ENCODE results near the gene SH3D19.
A peak's percentile ranks its signal among the peaks of the same experiment; 100 is the strongest.

SH3D19 gene

DNA sequence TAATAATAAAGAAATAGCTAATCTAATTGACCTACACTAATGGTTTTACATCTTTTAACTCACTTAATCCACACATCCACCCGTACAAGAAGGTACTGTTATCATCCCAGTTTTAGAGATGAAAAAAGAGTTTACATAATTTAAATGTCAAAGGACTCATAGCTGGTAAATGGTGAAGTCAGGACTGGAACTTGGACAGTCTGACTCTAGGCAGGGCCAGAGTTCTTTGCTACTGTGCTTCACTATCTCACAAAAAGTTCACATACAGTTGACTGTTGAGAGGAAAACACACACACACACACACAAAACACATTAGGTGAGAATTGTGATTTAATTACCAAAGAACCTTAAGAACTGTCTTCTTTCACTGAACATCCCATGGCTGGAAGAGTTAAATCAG, 119.7 kb downstream of the SH3D19 start:
- no peak overlapping the region for H3K9ac ChIP-seq (ENCODE audit: low read depth in 1 of 2, low read length in 2 of 2)
- H3K4me1 ChIP-seq (ENCODE audit: control insufficient read depth in 1 of 2, insufficient read depth in 2 of 2, low read length in 2 of 2) = peaks cover 29 to 40% of the 10 kb centered on the region in 2 donors
- H3K4me3 ChIP-seq (ENCODE audit: low read depth in 1 of 2, low read length in 2 of 2) = no peak overlapping the region
- no peaks in the 10 kb centered on the region for H3K36me3 ChIP-seq (ENCODE audit: control insufficient read depth in 1 of 2, insufficient read depth in 2 of 2, low read length in 2 of 2)
- no peaks in the 10 kb centered on the region for H3K9me3 ChIP-seq (ENCODE audit: control insufficient read depth in 1 of 2, low read length in 2 of 2)
- no peak overlapping the region for H3K27ac ChIP-seq (ENCODE audit: low read depth, low read length)
- no peaks in the 10 kb centered on the region for H3K27me3 ChIP-seq (ENCODE audit: control insufficient read depth in 1 of 2, insufficient read depth in 2 of 2, low read length in 2 of 2)

GRCh38 chr4:151204925-151205524, 120.4 kb downstream of the SH3D19 start:
- no peaks in the 10 kb centered on the region for H3K9me3 ChIP-seq (ENCODE audit: control insufficient read depth in 1 of 2, low read length in 2 of 2)
- peaks cover 29 to 40% of the 10 kb centered on the region in 2 donors for H3K4me1 ChIP-seq (ENCODE audit: control insufficient read depth in 1 of 2, insufficient read depth in 2 of 2, low read length in 2 of 2)
- H3K36me3 ChIP-seq (ENCODE audit: control insufficient read depth in 1 of 2, insufficient read depth in 2 of 2, low read length in 2 of 2) = no peaks in the 10 kb centered on the region
- H3K27ac ChIP-seq (ENCODE audit: low read depth, low read length) = no peak overlapping the region
- no peaks in the 10 kb centered on the region for H3K27me3 ChIP-seq (ENCODE audit: control insufficient read depth in 1 of 2, insufficient read depth in 2 of 2, low read length in 2 of 2)
- H3K9ac ChIP-seq (ENCODE audit: low read depth in 1 of 2, low read length in 2 of 2) = no peak overlapping the region
- H3K4me3 ChIP-seq (ENCODE audit: low read depth in 1 of 2, low read length in 2 of 2) = peak overlapping the region in 1 of 2 donors; percentile 13

- Histone ChIP-seq H3K9me3 (ENCODE audit: control insufficient read depth in 1 of 2, low read length in 2 of 2) (no peaks in the 10 kb centered on the region), H3K4me1 (ENCODE audit: control insufficient read depth in 1 of 2, insufficient read depth in 2 of 2, low read length in 2 of 2) (peaks cover 26 to 37% of the 10 kb centered on the region in 2 donors), H3K4me3 (ENCODE audit: low read depth in 1 of 2, low read length in 2 of 2) (no peak overlapping the region), H3K27me3 (ENCODE audit: control insufficient read depth in 1 of 2, insufficient read depth in 2 of 2, low read length in 2 of 2) (no peaks in the 10 kb centered on the region), H3K27ac (ENCODE audit: low read depth, low read length) (peak overlapping the region; percentile 11), H3K9ac (ENCODE audit: low read depth in 1 of 2, low read length in 2 of 2) (no peak overlapping the region), H3K36me3 (ENCODE audit: control insufficient read depth in 1 of 2, insufficient read depth in 2 of 2, low read length in 2 of 2) (no peaks in the 10 kb centered on the region)
Observed at GRCh38 chr4:151202851-151203455, 122.5 kb downstream of the SH3D19 start.

GRCh38 chr4:151202381-151202780, 123.0 kb downstream of the SH3D19 start:
- Histone ChIP-seq H3K27ac (ENCODE audit: low read depth, low read length) (no peak overlapping the region), H3K4me3 (ENCODE audit: low read depth in 1 of 2, low read length in 2 of 2) (no peak overlapping the region), H3K4me1 (ENCODE audit: control insufficient read depth in 1 of 2, insufficient read depth in 2 of 2, low read length in 2 of 2) (peaks cover 21 to 32% of the 10 kb centered on the region in 2 donors), H3K36me3 (ENCODE audit: control insufficient read depth in 1 of 2, insufficient read depth in 2 of 2, low read length in 2 of 2) (no peaks in the 10 kb centered on the region), H3K9me3 (ENCODE audit: control insufficient read depth in 1 of 2, low read length in 2 of 2) (no peaks in the 10 kb centered on the region), H3K27me3 (ENCODE audit: control insufficient read depth in 1 of 2, insufficient read depth in 2 of 2, low read length in 2 of 2) (no peaks in the 10 kb centered on the region), H3K9ac (ENCODE audit: low read depth in 1 of 2, low read length in 2 of 2) (no peak overlapping the region)

GRCh38 chr4:151199319-151200190, 125.8 kb downstream of the SH3D19 start:
- Histone ChIP-seq H3K27ac (ENCODE audit: low read depth, low read length) (no peak overlapping the region), H3K9ac (ENCODE audit: low read depth in 1 of 2, low read length in 2 of 2) (no peak overlapping the region), H3K27me3 (ENCODE audit: control insufficient read depth in 1 of 2, insufficient read depth in 2 of 2, low read length in 2 of 2) (no peaks in the 10 kb centered on the region), H3K4me1 (ENCODE audit: control insufficient read depth in 1 of 2, insufficient read depth in 2 of 2, low read length in 2 of 2) (peaks cover 0 to 18% of the 10 kb centered on the region in 2 donors), H3K4me3 (ENCODE audit: low read depth in 1 of 2, low read length in 2 of 2) (no peak overlapping the region), H3K9me3 (ENCODE audit: control insufficient read depth in 1 of 2, low read length in 2 of 2) (no peaks in the 10 kb centered on the region), H3K36me3 (ENCODE audit: control insufficient read depth in 1 of 2, insufficient read depth in 2 of 2, low read length in 2 of 2) (no peaks in the 10 kb centered on the region)

- H3K27me3 ChIP-seq (ENCODE audit: control insufficient read depth in 1 of 2, insufficient read depth in 2 of 2, low read length in 2 of 2) = no peaks in the 10 kb centered on the region
- H3K27ac ChIP-seq (ENCODE audit: low read depth, low read length) = no peak overlapping the region
- no peak overlapping the region for H3K4me3 ChIP-seq (ENCODE audit: low read depth in 1 of 2, low read length in 2 of 2)
- no peak overlapping the region for H3K9ac ChIP-seq (ENCODE audit: low read depth in 1 of 2, low read length in 2 of 2)
- H3K9me3 ChIP-seq (ENCODE audit: control insufficient read depth in 1 of 2, low read length in 2 of 2) = no peaks in the 10 kb centered on the region
- peaks cover 0 to 10% of the 10 kb centered on the region in 2 donors for H3K4me1 ChIP-seq (ENCODE audit: control insufficient read depth in 1 of 2, insufficient read depth in 2 of 2, low read length in 2 of 2)
- H3K36me3 ChIP-seq (ENCODE audit: control insufficient read depth in 1 of 2, insufficient read depth in 2 of 2, low read length in 2 of 2) = no peaks in the 10 kb centered on the region
Observed at GRCh38 chr4:151198748-151199147, 126.7 kb downstream of the SH3D19 start.

- no peaks in the 10 kb centered on the region for H3K27me3 ChIP-seq (ENCODE audit: control insufficient read depth in 1 of 2, insufficient read depth in 2 of 2, low read length in 2 of 2)
- H3K36me3 ChIP-seq (ENCODE audit: control insufficient read depth in 1 of 2, insufficient read depth in 2 of 2, low read length in 2 of 2) = no peaks in the 10 kb centered on the region
- H3K4me3 ChIP-seq (ENCODE audit: low read depth in 1 of 2, low read length in 2 of 2) = no peak overlapping the region
- H3K4me1 ChIP-seq (ENCODE audit: control insufficient read depth in 1 of 2, insufficient read depth in 2 of 2, low read length in 2 of 2) = no peaks in the 10 kb centered on the region
- H3K9me3 ChIP-seq (ENCODE audit: control insufficient read depth in 1 of 2, low read length in 2 of 2) = no peaks in the 10 kb centered on the region
- no peak overlapping the region for H3K27ac ChIP-seq (ENCODE audit: low read depth, low read length)
- H3K9ac ChIP-seq (ENCODE audit: low read depth in 1 of 2, low read length in 2 of 2) = no peak overlapping the region
Observed at GRCh38 chr4:151197247-151197646, 128.2 kb downstream of the SH3D19 start.

- Histone ChIP-seq H3K9me3 (ENCODE audit: control insufficient read depth in 1 of 2, low read length in 2 of 2) (no peaks in the 10 kb centered on the region), H3K9ac (ENCODE audit: low read depth in 1 of 2, low read length in 2 of 2) (no peak overlapping the region), H3K36me3 (ENCODE audit: control insufficient read depth in 1 of 2, insufficient read depth in 2 of 2, low read length in 2 of 2) (no peaks in the 10 kb centered on the region), H3K27ac (ENCODE audit: low read depth, low read length) (no peak overlapping the region), H3K4me1 (ENCODE audit: control insufficient read depth in 1 of 2, insufficient read depth in 2 of 2, low read length in 2 of 2) (no peaks in the 10 kb centered on the region), H3K27me3 (ENCODE audit: control insufficient read depth in 1 of 2, insufficient read depth in 2 of 2, low read length in 2 of 2) (no peaks in the 10 kb centered on the region), H3K4me3 (ENCODE audit: low read depth in 1 of 2, low read length in 2 of 2) (no peak overlapping the region)
Observed at GRCh38 chr4:151195801-151196200, 129.6 kb downstream of the SH3D19 start.

DNA sequence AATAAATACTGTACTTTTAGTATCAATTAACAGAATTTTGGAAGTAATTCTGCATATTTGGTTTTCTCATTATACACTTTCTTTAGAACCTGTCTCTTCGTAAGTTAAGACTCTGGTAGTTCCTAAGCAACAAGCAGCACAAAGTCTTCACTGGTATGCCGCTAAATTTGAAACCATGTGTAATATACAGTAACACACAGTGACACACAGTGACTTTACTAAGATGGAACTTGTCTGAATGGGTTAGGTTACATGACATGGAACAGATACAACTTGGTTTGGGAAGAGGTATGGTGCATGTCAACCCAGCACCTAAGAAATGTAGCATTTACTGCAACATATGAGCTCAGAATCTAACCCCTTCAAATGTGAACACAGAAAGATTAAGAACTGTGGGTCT, 132.0 kb downstream of the SH3D19 start:
- H3K4me1 ChIP-seq (ENCODE audit: control insufficient read depth in 1 of 2, insufficient read depth in 2 of 2, low read length in 2 of 2) = no peaks in the 10 kb centered on the region
- H3K27me3 ChIP-seq (ENCODE audit: control insufficient read depth in 1 of 2, insufficient read depth in 2 of 2, low read length in 2 of 2) = no peaks in the 10 kb centered on the region
- no peak overlapping the region for H3K27ac ChIP-seq (ENCODE audit: low read depth, low read length)
- H3K9me3 ChIP-seq (ENCODE audit: control insufficient read depth in 1 of 2, low read length in 2 of 2) = no peaks in the 10 kb centered on the region
- H3K4me3 ChIP-seq (ENCODE audit: low read depth in 1 of 2, low read length in 2 of 2) = no peak overlapping the region
- no peak overlapping the region for H3K9ac ChIP-seq (ENCODE audit: low read depth in 1 of 2, low read length in 2 of 2)
- no peaks in the 10 kb centered on the region for H3K36me3 ChIP-seq (ENCODE audit: control insufficient read depth in 1 of 2, insufficient read depth in 2 of 2, low read length in 2 of 2)

- no peak overlapping the region for H3K27ac ChIP-seq (ENCODE audit: low read depth, low read length)
Observed at GRCh38 chr4:151192556-151193235, 132.7 kb downstream of the SH3D19 start.

More at GRCh38 chr4:151192556-151193235, 132.7 kb downstream of the SH3D19 start:
- Histone ChIP-seq H3K4me1 (ENCODE audit: control insufficient read depth in 1 of 2, insufficient read depth in 2 of 2, low read length in 2 of 2) (no peaks in the 10 kb centered on the region), H3K36me3 (ENCODE audit: control insufficient read depth in 1 of 2, insufficient read depth in 2 of 2, low read length in 2 of 2) (no peaks in the 10 kb centered on the region), H3K9ac (ENCODE audit: low read depth in 1 of 2, low read length in 2 of 2) (no peak overlapping the region), H3K27me3 (ENCODE audit: control insufficient read depth in 1 of 2, insufficient read depth in 2 of 2, low read length in 2 of 2) (no peaks in the 10 kb centered on the region), H3K4me3 (ENCODE audit: low read depth in 1 of 2, low read length in 2 of 2) (no peak overlapping the region), H3K9me3 (ENCODE audit: control insufficient read depth in 1 of 2, low read length in 2 of 2) (no peaks in the 10 kb centered on the region)
